Activated CD4-positive, alpha-beta T cell treated with anti-CD3 and anti-CD28 coated beads, Interleukin-10, Interleukin-2, amounts not matched to agents 100 ng/mL and 50 ng/mL, durations not matched to agents 16 hours and 8 hours (primary cell): ENCODE data around the gene SLC35F1.

Experiments used
- DNase-seq: peaks from one replicate; pipeline ENCODE4 v3.0.0-alpha.2; 2020

Gene SLC35F1

DNA sequence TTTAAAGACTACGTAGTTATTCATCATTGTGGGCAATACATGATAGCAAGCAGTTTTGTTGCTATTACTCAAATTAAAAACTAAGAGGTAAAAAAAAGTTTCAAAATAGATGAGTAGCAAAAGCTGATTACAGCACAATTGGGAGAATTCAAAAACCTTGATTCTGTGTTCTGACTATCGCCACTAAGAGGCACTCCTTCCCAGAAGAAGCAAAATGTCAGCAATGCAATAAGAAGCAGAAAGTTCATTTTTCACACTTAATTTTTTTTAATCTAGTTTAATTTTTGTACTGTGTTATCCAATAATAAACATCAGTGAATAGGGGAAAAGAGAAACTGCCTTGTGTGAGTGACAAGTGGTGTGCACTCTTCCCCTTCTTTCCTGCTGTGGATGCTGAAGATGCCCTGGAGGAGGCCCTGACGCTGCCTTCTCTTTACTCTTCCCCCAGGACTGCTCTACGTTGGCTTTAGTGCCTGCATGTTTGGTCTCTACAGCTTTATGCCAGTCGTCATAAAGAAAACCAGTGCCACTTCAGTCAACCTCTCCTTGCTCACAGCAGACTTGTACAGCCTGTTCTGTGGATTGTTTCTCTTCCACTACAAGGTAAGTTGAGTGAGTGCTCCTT lies 377.8 kb downstream of the SLC35F1 start:
- DNase-seq = no peak

DNA sequence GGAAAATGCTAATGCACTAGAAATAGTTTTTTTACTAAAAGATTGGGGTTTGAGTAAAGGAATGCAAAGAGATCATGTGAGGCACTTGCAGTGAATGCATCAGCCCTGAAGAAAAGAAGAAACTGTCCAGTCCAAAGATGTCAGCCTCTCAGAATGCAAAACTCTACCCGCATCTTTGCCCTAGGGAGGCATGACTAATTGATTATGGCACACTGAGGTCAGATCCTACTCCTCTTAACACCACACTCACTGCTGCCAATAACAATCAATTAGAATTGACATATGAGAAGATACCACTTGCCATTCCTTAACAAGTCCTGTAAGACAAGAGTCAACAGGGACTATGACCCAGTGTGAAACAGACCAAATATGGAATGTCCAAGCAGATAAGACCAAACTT lies 378.7 kb downstream of the SLC35F1 start:
- DNase-seq = no peak

DNA sequence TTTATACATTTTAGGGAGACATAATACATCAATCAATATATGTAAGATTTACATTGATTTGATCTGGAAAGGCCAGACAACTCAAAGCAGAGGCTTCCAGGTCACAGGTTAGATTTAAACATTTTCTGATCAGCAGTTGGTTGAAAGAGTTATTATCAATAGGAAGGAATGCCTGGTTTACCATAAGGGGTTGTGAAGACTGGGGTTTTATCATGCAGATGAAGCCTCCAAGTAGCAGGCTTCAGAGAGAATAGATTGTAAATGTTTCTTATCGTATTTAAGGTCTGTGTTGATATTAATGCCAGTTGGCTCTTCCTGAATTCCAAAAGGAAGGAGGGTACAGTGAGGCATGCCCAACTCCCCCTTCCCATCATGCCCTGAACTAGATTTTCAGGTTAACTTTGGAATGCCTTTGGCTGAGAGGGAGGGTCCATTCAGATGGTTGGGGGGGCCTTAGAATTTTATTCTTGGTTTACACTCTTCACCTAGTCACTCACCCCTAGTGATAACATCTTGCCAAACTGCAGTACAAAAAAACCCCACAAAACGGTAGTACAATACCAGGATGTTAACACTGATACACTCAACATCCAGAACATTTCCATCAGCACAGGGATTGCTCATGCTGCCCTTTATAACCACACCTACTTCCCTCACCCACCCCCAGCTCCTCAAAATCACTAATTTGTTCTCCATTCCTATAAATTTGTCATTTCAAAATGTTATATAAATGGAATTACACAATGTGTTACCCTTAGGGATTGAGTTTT lies 381.5 kb downstream of the SLC35F1 start:
- no peak for DNase-seq

DNA sequence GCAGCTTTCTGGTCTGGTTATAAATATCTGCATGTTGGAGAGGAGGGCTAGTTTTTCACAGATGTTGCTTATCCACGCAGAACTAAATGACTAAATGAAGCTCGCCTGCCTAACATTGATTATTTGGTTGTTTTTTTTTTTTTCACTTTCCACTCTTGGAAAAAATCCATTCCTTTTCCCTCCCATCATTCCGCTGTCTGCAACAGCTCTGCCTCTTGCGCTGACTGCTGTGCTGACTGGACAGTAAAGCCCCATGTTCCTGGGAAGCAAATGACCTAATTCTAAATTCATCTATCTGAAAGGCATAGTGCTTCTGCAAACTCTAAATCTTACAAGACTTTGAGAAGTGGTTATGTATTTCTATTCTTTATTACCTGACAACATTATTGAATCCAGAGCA lies 385.5 kb downstream of the SLC35F1 start:
- DNase-seq = no peak

DNA sequence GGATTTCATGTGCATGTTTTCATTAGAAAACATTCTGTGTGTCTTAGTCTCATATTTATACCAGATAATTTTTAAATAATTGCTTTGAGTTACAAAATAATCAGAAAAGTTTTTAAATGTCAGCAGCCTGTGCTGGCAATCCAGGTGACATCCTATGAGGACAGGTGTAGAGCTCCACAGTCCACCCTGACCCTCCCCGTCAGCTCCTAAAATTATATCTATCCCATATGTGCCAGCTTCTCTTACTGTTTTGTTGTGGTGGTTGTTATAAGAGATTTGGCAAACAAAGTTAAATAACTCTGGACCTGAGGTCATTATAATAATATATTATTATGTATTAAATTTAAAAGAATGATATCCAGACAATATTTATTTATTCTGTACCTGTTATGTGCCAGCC lies 387.8 kb downstream of the SLC35F1 start:
- no peak for DNase-seq

DNA sequence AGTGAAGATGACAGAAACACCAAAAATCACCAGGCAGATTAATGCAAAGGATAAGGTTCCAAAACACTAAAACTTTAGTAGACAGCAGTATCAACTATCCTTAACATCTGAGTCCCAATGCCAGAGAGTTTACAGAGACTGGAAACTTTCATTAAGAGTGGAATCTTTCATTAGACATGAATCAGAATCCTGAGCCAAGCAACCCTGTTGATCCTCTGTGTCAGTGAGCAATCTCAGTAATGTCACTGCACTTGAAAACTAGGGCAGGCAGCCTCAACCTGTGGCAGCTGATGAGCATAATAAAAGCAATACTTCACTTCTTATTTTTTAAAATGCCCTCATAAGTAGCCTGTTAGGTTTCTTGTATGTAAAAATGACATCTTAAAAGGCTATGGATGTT lies 388.3 kb downstream of the SLC35F1 start:
- no peak for DNase-seq

DNA sequence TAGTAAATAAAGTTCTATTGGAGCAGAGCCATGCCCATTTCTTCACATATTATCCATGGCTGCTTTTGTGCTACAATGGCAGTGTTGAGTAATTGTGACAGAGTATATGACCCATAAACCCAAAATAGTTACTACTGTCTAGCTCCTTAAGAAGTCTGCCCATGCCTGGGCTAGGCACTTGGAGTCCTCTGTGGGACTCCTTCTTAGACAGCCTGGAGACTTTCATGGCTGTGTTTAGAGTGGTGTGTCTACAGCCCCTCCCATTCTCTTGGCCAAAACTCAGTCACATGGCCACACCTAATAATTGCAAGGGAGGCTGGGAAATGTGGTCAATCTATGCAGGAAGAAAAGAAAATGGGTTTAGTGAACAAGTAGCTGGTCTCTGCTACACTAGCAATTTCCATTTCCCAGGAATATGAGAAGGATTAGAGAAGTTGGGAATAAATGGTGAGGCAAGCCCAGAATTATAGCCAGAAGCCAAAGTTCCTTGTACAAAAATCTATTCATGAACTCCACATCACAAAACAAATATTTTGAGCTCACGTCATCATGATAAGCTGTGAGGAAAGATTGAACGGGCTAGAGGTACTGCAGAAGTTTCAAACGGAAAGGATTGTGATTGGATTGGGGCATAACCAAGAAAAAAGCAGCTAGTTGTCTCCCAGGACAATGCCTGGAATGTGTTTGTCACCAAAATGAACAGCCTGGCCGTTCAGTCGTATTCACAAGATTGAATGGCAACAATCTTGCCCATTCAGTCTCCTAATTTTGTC lies 389.3 kb downstream of the SLC35F1 start:
- DNase-seq = no peak

DNA sequence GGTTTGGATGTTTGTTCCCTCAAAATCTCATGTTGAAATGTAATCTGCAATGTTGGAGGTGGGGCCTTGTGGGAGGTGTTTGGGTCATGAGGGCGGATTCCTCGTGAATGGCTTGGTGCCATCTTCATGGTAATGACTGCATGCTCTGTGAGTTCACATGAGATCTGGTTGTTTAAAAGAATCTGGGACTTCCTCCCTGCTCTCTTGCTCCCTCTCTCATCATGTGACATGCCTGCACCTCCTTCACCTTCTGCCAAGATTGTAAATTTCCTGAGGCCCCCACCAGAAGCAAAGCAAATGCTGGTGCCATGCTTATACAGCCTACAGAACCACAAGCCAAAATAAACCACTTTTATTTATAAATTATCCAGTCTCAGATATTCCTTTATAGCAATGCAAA lies 390.8 kb downstream of the SLC35F1 start:
- no peak for DNase-seq

DNA sequence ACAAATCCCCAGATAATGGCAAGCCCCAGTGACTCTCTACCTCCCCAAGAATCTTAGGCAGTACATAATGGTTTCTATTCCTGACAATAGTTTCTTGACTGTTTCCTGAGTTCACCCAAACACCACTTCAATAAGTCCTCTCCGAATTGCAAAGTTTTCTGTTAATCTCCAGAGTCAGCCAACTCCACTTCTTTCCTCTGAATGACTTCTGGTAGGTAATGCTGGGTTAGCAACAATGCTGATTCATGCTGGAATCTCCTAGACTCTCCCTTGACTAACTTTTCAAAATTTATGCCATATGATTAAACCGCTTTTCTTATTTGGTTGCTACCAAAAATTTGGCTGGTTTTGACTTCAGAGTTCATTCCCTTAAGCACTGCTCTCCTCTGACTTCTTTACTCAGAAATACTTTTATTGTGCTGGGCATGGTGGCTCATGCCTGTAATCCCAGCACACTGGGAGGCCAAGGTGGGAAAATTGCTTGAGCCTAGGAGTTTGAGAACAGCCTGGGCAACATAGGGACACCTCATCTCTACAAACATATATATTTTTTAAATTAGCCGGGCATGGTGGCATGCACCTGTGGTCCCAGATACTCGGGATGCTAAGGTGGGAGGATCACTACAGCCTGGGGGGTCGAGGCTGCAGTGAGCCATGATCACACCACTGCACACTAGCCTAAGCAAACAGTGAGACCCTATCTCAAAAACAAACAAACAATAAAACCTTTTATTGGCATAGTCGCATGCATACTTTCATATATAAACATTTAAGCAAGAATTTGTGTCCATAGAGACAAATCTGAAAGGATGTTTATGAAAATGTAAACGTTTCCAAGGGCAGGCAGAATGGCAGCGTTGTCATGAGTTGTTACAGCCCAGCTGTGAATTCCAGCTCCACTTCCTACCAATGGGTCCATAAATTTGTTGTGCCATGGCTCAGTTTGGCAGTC lies 391.7 kb downstream of the SLC35F1 start:
- DNase-seq = no peak

DNA sequence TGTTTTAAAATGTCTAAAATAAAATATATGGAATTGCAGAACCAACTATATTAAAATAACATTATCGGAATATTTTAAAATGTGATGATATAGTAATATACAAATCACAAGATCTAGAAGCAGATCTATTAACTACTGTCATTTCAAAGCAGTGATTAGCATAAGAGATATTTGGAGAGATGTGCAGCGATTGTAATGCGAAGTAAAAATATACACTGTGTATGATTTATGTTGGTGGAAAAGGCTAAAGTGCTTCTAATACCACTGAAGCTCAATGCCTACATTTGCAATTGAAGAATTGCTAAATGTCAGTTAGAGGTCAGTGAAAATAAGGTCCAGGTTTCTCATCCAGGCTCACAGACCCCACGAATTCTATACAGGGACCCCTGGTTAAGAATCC lies 392.4 kb downstream of the SLC35F1 start:
- no peak for DNase-seq

DNA sequence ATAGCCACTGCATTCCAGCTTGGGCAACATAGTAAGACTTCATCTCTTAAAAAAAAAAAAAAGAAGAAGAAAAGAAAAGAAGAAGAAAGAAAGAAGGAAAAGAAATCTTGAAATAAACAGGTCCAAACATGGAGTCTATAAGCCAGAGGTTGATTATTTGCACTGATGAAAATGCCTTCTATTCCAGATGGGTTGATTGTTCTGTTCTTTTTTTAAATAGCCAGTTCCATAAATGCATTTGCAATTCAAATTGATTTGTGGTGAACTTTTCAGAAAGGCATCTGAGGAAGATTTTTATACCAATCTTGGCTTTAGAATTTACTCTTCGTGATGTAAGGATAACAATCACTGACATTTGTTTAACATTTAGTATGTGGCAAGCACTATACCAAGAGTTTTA lies 397.3 kb downstream of the SLC35F1 start:
- no peak for DNase-seq

DNA sequence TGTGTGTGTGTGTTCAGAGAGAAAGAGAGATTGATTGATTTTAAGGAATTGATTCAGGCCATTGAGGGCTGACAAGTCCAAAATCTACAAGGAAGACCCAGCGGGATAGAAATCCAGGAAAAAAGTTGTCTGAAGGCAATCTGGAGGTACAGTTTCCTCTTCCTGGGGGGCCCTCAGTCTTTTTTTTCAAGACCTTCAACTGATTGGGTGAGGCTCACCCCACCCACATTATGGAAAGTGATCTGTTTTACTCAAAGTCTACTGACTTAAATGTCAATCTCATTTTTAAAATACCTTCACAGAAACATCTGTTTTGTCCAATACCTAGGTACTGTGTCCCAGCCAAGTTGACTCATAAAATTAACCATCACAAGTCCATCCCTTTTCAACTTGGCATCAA lies 398.0 kb downstream of the SLC35F1 start:
- DNase-seq = no peak

DNA sequence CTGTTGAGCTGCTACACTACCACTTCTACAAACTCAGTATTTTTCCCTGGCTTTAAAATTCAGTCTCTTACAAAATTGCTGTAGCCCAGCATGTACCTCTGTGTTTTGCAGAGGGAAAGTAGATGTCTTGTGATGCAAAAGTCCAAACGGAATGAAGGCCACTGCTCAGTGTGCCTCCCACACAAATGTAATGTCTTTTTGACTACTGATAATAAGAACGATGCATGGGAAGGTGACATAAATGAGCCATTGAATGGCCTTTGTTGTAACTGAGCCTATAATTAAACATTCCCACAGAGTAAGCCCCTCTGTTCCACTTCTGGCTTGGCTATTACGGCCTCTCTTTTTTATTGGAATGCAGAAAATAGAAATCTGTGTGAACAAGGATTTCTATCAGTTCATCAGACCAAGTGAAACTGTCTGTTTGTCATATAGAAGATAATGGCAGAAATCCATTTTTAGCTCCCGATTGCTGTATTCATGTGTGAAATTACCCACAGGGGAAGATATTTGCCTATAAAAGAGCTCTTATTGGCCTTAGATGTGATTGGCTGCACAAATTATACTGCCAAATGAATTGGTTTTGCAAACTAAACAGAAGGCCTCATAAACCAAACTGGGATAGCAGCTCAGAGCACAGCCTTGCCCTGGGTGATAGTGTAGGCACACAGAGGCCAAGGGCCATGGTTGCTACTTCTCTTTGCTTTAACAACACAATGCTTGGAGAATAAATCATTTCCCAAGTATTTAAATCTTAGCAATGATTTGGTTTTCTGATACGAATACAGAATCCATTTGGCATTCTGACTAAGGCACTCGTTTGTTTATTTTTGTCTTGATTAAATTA lies 399.6 kb downstream of the SLC35F1 start:
- no peak for DNase-seq

DNA sequence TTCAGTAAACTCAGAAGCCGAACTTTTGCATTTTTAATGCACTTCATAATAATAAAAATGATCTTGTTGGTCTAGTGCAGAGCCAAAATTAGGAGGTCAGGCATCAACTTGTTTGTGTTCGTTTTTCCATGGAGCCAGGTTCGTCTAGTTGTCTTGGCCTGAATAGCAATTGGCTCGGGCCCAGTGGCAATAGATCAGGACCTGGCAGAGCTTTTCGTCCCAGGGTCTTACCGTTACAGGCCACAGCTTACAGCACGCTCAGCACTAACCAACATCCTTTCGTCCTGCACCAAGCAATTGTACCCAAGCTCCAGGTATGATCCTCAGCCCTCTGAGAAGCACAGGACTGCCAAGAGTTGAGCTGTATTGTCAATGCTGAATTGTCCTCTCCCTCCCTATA lies 400.5 kb downstream of the SLC35F1 start:
- no peak for DNase-seq

DNA sequence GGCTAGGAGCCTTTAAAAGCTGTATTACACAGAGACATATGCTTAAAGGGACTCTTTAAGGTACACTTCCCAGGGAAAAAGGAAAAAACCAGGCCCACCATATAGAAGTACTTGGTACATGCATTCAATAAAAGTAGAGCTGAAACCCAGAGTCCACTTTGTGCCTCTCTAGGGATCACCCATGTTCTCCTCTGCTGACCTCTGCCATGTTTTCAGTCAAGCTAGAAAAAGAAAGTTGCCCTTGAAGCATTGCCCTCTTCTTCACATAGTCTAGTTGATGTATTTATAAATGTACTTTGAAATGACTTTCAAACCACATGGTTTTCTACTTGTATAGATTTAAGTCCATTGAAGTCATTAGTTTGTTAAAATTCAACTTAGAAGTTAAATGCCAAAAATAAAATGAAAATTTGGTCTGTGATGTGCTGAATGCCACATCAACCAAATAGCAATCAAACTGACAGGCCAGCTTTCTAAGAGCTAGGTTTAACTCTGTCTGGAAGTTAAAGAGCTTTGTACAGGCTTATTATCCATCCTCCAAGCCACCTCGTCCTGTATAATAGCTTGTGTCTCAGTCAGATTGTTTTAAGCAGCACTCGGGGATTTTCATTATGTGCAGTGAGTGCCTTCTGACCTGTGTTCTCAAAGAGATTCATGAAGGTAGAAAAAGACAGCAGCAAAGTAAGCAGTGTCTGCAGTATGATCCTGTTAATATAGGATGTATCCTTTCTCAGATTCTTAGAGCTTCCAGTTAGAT lies 402.5 kb downstream of the SLC35F1 start:
- no peak for DNase-seq

DNA sequence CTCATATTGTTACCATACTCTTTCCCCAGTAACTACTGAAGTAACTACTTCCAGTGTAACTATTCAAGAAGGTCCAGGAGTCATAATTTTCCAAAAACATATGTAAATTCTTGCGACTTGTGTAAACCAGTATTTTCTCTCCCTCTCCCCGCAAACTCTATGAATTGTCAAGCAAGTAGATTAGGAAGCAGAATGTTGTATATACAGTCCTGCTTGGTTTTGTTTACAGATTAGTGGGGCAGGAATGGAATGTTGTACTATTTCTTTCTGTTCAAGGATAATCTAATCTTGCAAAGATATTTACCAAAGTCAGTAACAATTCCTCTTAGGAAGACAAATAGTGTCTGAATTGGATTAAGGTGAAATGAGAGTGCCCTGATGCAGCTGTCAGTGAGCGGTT lies 406.1 kb downstream of the SLC35F1 start:
- DNase-seq = no peak

DNA sequence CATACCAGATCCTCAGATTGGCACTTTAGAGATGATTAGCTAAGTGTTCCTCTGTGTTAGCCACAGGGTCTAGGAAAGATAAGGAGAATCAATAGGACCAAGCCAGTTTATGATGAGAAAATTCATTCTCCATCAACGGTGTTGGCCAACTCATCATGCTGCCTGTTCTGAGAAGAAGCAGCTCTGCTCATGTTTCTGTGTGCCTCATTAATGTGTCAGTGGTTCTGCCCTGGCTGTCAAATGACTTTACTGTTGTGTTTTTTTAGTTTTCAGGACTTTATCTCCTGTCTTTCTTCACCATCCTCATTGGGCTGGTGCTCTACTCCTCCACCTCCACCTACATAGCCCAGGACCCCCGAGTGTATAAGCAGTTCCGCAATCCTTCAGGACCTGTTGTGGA lies 406.7 kb downstream of the SLC35F1 start:
- DNase-seq = no peak

DNA sequence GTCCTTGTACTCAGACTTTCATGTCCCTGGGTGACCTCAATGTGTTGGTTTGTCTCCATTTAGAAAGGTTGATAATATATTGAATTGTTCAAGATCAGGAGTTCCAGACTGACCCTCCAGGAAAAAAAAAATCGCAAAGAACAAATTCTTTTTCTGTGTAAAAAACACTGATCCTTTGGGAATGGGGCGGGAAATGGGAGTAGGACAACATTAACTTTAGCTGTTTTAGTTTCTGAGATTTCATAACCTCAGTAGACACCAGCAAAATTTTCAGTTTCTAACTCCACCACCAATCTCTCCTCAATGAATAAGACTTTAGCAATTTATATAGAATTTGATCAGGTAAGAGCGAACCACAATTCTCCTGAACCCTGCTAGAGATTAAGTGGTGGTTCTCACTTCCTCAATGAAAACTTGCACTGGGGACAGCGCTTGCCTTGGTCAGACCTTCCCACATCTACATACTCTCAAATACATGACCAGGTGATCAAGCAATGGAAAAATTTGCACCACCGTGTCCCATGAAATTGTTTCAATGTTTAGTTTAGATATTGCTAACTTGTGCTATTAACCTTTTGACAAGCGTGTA lies 409.8 kb downstream of the SLC35F1 start:
- no peak for DNase-seq

DNA sequence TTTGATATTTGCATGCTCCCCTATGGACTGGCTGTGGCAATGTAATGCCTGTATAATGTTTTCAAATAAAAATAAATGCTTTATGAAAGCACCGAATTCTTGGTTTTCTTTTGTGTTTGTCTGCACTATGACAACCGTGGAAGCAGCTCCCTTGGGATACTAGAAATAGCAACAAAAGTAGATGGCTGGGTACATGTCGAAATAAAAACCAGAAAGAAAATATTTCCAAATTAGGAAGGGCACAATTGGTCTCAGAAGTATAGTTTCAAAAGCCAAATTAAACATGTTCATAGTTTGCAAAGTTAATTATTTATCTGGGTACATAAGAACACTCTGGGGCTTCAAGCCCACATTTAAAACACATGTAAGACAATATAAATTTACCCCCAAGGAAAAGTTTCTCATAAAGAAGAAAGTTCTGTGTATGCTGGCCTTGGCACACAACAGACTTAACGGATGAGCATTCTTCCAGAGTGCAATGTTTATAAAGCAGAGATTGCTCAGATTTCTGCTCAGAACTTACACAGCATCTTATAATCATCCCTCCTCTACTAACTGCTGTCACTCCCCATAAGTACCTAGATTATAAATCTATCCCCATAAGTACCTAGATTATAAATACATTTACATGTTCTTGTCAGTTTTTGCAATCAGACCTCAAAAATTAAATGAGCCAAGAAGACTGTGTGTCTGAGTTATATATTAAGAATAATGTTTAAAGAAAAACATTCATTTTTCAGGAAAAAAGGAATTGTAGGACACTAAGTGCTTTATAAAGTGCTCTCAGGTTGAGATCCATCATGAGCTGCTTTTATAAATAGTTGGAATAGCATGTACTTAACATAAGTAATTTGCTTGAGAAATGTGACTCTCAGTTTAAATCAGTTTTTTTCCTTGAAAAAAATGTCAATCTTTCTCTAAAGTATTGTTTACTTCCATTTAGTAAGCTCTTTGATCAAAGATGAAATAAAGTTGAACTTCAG lies 410.8 kb downstream of the SLC35F1 start:
- DNase-seq = no peak

DNA sequence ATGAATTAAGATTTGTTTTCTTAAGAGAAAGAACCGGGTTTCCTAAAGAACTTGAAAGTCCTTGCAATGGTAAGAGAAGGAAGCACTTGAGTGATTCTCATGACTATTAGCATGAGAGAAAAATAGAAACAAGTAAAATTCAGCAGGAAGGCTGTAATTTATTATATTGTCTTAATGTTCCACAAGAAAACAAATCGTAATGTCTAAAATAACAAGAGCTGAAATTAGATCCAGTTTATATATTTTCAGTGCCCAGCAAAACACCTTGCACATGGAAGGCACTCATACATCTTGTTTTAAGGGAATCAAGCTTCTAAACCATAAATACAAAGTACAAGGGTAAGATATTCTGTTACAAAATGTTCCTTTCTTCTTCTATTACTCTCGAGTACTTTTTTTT lies 411.6 kb downstream of the SLC35F1 start:
- no peak for DNase-seq
